ENCODE data around the gene SUPT3H. TPM values are rescaled to one million over a fixed set of nuclear protein-coding genes. Genes with fewer than 3 reads are reported as not detected.

Gene SUPT3H
- total RNA-seq, 2 experiments from 2014 or later = 8.2 to 11.7 TPM

DNA sequence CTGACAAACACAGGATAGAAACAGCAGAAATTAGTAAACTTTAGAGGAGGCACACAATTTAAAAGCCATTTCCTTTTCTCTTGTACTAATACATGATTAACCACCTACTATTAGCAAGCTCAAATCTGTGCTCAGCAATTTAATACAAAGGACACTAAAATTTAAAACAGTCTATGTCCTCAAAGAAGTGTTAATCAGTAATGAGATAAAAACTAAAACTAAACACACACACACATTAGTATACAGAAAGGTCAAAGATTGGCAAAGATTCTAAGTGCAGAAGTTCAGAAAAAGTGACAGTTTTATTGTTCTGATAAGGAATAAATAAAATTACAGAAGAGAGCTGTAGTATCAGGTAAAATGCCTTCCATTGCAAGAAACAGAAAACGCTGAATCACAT is 123.5 kb downstream of the SUPT3H start:
- H3K27me3 Mint-ChIP-seq = no peaks in the 10 kb centered on the region
- CTCF ChIA-PET = interaction anchor here (1.6 kb wide), 1 partner anchor 10 kb away, joined by 3 read pairs; no protein-coding TSS in a partner anchor
- DNase-seq (no peak), ATAC-seq (no peak)
- H3K4me3 Mint-ChIP-seq = no peak overlapping the region
- H3K36me3 Mint-ChIP-seq = peaks cover 3% of the 10 kb centered on the region
- peaks cover 9% of the 10 kb centered on the region for H3K4me1 Mint-ChIP-seq
- no peaks in the 10 kb centered on the region for H3K9me3 Mint-ChIP-seq (ENCODE audit: low read depth)
- H3K27ac Mint-ChIP-seq = no peak overlapping the region

- DNase-seq (no peak), ATAC-seq (no peak)
- Mint-ChIP-seq H3K27ac (no peak overlapping the region), H3K27me3 (no peaks in the 10 kb centered on the region), H3K4me1 (peaks cover 9% of the 10 kb centered on the region), H3K36me3 (peaks cover 4% of the 10 kb centered on the region), H3K4me3 (no peak overlapping the region), H3K9me3 (ENCODE audit: low read depth) (no peaks in the 10 kb centered on the region)
- CTCF ChIA-PET = interaction anchor here (1.6 kb wide), 1 partner anchor 9 kb away, joined by 3 read pairs; no protein-coding TSS in a partner anchor
Observed at GRCh38 chr6:45253453-45253852, 124.3 kb downstream of the SUPT3H start.

GRCh38 chr6:45231660-45232059 is 146.1 kb downstream of the SUPT3H start:
- H3K4me1 Mint-ChIP-seq = no peaks in the 10 kb centered on the region
- H3K9me3 Mint-ChIP-seq (ENCODE audit: low read depth) = peaks cover 22% of the 10 kb centered on the region
- H3K36me3 Mint-ChIP-seq = peaks cover 26% of the 10 kb centered on the region
- no peak overlapping the region for H3K27ac Mint-ChIP-seq
- H3K27me3 Mint-ChIP-seq = no peaks in the 10 kb centered on the region
- H3K4me3 Mint-ChIP-seq = no peak overlapping the region
- DNase-seq = no peak
- no peak for ATAC-seq
- CTCF ChIA-PET = no interaction called here

DNA sequence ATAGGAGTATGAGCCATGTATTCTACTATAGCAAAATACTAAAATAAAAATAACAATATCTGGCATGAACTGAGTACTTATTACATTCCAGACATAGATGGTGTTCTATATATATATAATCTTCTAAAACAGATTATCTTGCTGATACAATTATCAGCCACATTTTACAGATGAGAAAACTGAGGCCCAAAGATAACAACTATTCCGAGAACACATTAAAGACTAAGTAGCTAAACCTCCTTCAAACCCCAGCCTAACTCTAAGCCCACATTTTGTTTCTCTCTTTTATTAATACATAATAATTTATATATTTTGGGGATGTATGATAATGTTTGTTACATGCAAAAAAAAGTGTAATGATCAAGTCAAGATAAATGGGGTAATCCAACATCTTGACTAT is 148.3 kb downstream of the SUPT3H start:
- CTCF ChIA-PET = no interaction called here
- H3K27ac Mint-ChIP-seq = no peak overlapping the region
- peaks cover 26% of the 10 kb centered on the region for H3K36me3 Mint-ChIP-seq
- H3K9me3 Mint-ChIP-seq (ENCODE audit: low read depth) = peaks cover 22% of the 10 kb centered on the region
- H3K4me1 Mint-ChIP-seq = no peaks in the 10 kb centered on the region
- ATAC-seq = no peak
- H3K4me3 Mint-ChIP-seq = no peak overlapping the region
- DNase-seq = no peak
- no peaks in the 10 kb centered on the region for H3K27me3 Mint-ChIP-seq

DNA sequence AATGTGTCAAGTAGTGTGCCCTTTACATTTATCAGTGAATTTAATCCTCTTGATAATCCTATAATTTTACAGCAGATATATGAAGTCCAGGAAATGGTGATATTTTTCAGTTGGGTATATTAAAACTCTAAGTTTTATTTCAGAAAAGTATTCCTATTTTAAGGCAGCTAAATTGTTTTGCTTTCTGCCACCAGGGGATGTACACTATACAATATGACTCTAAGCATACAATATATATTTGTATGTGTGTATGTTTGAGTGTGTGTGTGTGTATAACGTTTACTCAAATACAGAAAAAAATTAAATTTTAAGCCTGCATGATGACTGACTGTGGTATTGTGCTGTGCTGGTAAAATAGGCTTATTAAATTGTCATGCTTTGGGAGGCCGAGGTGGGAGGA is 151.7 kb downstream of the SUPT3H start:
- Mint-ChIP-seq H3K27me3 (no peaks in the 10 kb centered on the region), H3K9me3 (ENCODE audit: low read depth) (peaks cover 2% of the 10 kb centered on the region), H3K4me1 (no peaks in the 10 kb centered on the region), H3K4me3 (no peak overlapping the region), H3K36me3 (peaks cover 5% of the 10 kb centered on the region), H3K27ac (no peak overlapping the region)
- CTCF ChIA-PET = no interaction called here
- ATAC-seq = no peak
- no peak for DNase-seq

- Mint-ChIP-seq H3K27me3 (no peaks in the 10 kb centered on the region), H3K4me1 (peaks cover 1% of the 10 kb centered on the region)
Observed at GRCh38 chr6:45222380-45222779, 155.4 kb downstream of the SUPT3H start.

DNA sequence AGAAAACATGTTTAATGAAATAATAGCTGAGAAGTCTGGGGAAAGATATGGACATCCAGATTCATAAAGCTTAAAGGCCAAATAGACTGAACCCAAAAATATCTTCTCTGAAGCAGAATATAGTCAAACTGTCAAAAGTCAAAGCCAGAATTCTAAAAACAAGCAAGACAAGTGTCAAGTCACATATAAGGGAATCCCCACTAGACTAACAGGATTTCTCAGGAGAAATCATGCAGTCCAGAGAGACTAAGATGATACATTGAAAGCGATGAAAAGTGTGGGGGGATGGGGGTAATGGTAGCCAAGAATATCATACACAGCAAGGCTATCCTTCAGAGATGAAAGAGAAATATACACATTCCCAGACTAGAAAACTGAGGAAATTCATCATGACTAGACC is 162.0 kb downstream of the SUPT3H start:
- ATAC-seq (no peak), DNase-seq (no peak)
- Mint-ChIP-seq H3K9me3 (ENCODE audit: low read depth) (peaks cover 19% of the 10 kb centered on the region), H3K36me3 (peaks cover 29% of the 10 kb centered on the region), H3K27me3 (no peaks in the 10 kb centered on the region), H3K4me3 (no peak overlapping the region), H3K4me1 (peaks cover 7% of the 10 kb centered on the region), H3K27ac (no peak overlapping the region)
- CTCF ChIA-PET = no interaction called here

More at GRCh38 chr6:45222380-45222779, 155.4 kb downstream of the SUPT3H start:
- Mint-ChIP-seq H3K27ac (no peak overlapping the region), H3K36me3 (peaks cover 17% of the 10 kb centered on the region), H3K9me3 (ENCODE audit: low read depth) (peaks cover 10% of the 10 kb centered on the region), H3K4me3 (no peak overlapping the region)
- no peak for ATAC-seq
- CTCF ChIA-PET = no interaction called here
- no peak for DNase-seq

- Mint-ChIP-seq H3K9me3 (ENCODE audit: low read depth) (peaks cover 13% of the 10 kb centered on the region), H3K27me3 (no peaks in the 10 kb centered on the region), H3K36me3 (peaks cover 28% of the 10 kb centered on the region), H3K27ac (no peak overlapping the region), H3K4me3 (no peak overlapping the region), H3K4me1 (peaks cover 5% of the 10 kb centered on the region)
- peak; percentile 50 for DNase-seq
- ATAC-seq = peak; percentile 45
- CTCF ChIA-PET = no interaction called here
Observed at GRCh38 chr6:45212976-45213375, 164.8 kb downstream of the SUPT3H start.

- Mint-ChIP-seq H3K27me3 (no peaks in the 10 kb centered on the region), H3K4me3 (no peak overlapping the region)
- DNase-seq = no peak
Observed at GRCh38 chr6:45209762-45210161, 168.0 kb downstream of the SUPT3H start.

GRCh38 chr6:45206793-45207492 is 170.8 kb downstream of the SUPT3H start:
- CTCF ChIA-PET = no interaction called here
- H3K9me3 Mint-ChIP-seq (ENCODE audit: low read depth) = peaks cover 6% of the 10 kb centered on the region
- no peak for ATAC-seq
- H3K4me1 Mint-ChIP-seq = peaks cover 7% of the 10 kb centered on the region
- H3K27ac Mint-ChIP-seq = no peak overlapping the region
- DNase-seq = no peak
- no peak overlapping the region for H3K4me3 Mint-ChIP-seq
- H3K27me3 Mint-ChIP-seq = no peaks in the 10 kb centered on the region
- peaks cover 30% of the 10 kb centered on the region for H3K36me3 Mint-ChIP-seq

More at GRCh38 chr6:45209762-45210161, 168.0 kb downstream of the SUPT3H start:
- Mint-ChIP-seq H3K4me1 (peaks cover 13% of the 10 kb centered on the region), H3K36me3 (peaks cover 30% of the 10 kb centered on the region), H3K27ac (no peak overlapping the region), H3K9me3 (ENCODE audit: low read depth) (peaks cover 7% of the 10 kb centered on the region)
- CTCF ChIA-PET = no interaction called here
- ATAC-seq = no peak

DNA sequence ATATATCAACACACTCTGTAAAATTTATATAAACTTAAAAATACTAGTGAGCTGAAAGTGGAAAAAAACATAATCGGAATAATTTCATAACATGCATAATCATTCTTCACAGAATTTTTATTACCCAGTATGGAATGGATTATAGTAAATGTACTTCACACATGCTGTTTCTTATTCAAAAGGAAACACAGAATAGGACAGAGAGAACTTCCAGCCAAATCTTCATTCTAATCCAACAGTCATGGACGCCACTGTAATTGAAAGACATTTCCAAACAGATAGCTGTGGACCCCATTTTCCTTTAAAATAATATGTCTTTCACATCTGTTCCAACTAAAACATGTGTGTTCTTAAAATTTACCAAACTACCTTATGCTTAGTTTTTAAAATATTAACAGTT is 176.2 kb downstream of the SUPT3H start:
- CTCF ChIA-PET = no interaction called here

GRCh38 chr6:45200510-45200909 is 177.2 kb downstream of the SUPT3H start:
- no peak overlapping the region for H3K27ac Mint-ChIP-seq
- H3K36me3 Mint-ChIP-seq = no peaks in the 10 kb centered on the region
- CTCF ChIA-PET = no interaction called here
- ATAC-seq (no peak), DNase-seq (no peak)
- peaks cover 2% of the 10 kb centered on the region for H3K4me1 Mint-ChIP-seq
- H3K9me3 Mint-ChIP-seq (ENCODE audit: low read depth) = no peaks in the 10 kb centered on the region
- no peaks in the 10 kb centered on the region for H3K27me3 Mint-ChIP-seq
- no peak overlapping the region for H3K4me3 Mint-ChIP-seq

More for the DNA sequence above, 176.2 kb downstream of the SUPT3H start:
- Mint-ChIP-seq H3K27me3 (no peaks in the 10 kb centered on the region), H3K4me1 (peaks cover 5% of the 10 kb centered on the region), H3K9me3 (ENCODE audit: low read depth) (peaks cover 2% of the 10 kb centered on the region), H3K36me3 (peaks cover 3% of the 10 kb centered on the region), H3K27ac (no peak overlapping the region), H3K4me3 (no peak overlapping the region)
- no peak for DNase-seq
- no peak for ATAC-seq

GRCh38 chr6:45199554-45199953 is 178.2 kb downstream of the SUPT3H start:
- Mint-ChIP-seq H3K27ac (no peak overlapping the region), H3K4me3 (no peak overlapping the region), H3K9me3 (ENCODE audit: low read depth) (no peaks in the 10 kb centered on the region), H3K27me3 (no peaks in the 10 kb centered on the region), H3K4me1 (peaks cover 5% of the 10 kb centered on the region), H3K36me3 (no peaks in the 10 kb centered on the region)
- ATAC-seq = no peak
- no peak for DNase-seq
- CTCF ChIA-PET = no interaction called here

DNA sequence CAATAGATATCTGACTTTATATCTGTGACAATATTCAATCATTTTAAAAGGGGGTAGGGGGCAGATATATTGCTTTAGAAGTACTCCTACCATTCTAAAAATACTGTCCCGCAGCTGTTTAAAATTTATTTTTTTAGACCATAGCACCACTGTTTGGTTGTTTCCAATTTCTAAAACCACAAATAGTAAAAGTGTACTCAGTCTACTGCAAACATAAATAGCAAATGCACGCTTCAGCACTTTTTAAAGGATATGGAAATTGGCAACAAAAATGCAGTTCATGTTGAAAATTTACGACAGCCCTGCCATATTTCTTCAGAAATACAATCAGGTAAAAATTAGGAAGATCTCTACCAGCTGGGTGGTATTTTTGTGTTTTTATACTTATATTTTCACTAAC is 181.6 kb downstream of the SUPT3H start:
- H3K27ac Mint-ChIP-seq = no peak overlapping the region
- H3K9me3 Mint-ChIP-seq (ENCODE audit: low read depth) = no peaks in the 10 kb centered on the region
- CTCF ChIA-PET = no interaction called here
- H3K36me3 Mint-ChIP-seq = peaks cover 2% of the 10 kb centered on the region
- H3K4me3 Mint-ChIP-seq = no peak overlapping the region
- ATAC-seq (no peak), DNase-seq (no peak)
- H3K4me1 Mint-ChIP-seq = peaks cover 7% of the 10 kb centered on the region
- H3K27me3 Mint-ChIP-seq = no peaks in the 10 kb centered on the region
